NOMO-1 treated with dmso at 0.1 percent for 144 hours (cell line): ENCODE results near the gene SPRN.
A peak's percentile ranks its signal among the peaks of the same experiment; 100 is the strongest.
"Not testable (repeated sequence)": the region's sequence is repeated elsewhere in the genome, so short reads cannot be mapped to it uniquely, and the experiment has no call there.

Source experiments
- DNase-seq: peaks from one replicate; lab custom pipeline; 2025; ENCODE audit not compliant: unreplicated experiment; lab: John Stamatoyannopoulos, UW

The SPRN gene

GRCh38 chr10:133440633-133441285 is 16.3 kb upstream of the SPRN start:
- no peak for DNase-seq

GRCh38 chr10:133439517-133440461 is 15.4 kb upstream of the SPRN start:
- DNase-seq, result no peak

- DNase-seq, result peak; percentile 32
Observed at GRCh38 chr10:133438711-133439273, 14.4 kb upstream of the SPRN start.

- not testable (repeated sequence) for DNase-seq
Observed at GRCh38 chr10:133432789-133433188, 8.4 kb upstream of the SPRN start.

- not testable (repeated sequence) for DNase-seq
Observed at GRCh38 chr10:133431888-133432613, 7.6 kb upstream of the SPRN start.

GRCh38 chr10:133429571-133429970 is 5.1 kb upstream of the SPRN start:
- not testable (repeated sequence) for DNase-seq

GRCh38 chr10:133424102-133424501 is 323 bp downstream of the SPRN start:
- DNase-seq, result not testable (repeated sequence)

- no peak for DNase-seq
Observed at GRCh38 chr10:133422807-133423771, 1.3 kb downstream of the SPRN start.

GRCh38 chr10:133422223-133422806 is 2.1 kb downstream of the SPRN start:
- no peak for DNase-seq

GRCh38 chr10:133421336-133422222 is 2.8 kb downstream of the SPRN start:
- no peak for DNase-seq

- DNase-seq, result no peak
Observed at GRCh38 chr10:133420579-133420978, 3.8 kb downstream of the SPRN start.

- DNase-seq, result no peak
Observed at GRCh38 chr10:133420028-133420427, 4.4 kb downstream of the SPRN start.

- DNase-seq, result no peak
Observed at GRCh38 chr10:133419211-133419950, 5.0 kb downstream of the SPRN start.

GRCh38 chr10:133418289-133418993 is 6.0 kb downstream of the SPRN start:
- no peak for DNase-seq

GRCh38 chr10:133415752-133416151 is 8.7 kb downstream of the SPRN start:
- DNase-seq, result no peak

GRCh38 chr10:133414401-133414800 is 10.0 kb downstream of the SPRN start:
- DNase-seq, result not testable (repeated sequence)

GRCh38 chr10:133412381-133412711 is 12.1 kb downstream of the SPRN start:
- DNase-seq, result no peak
